Heart right ventricle (tissue), 16 donors: ENCODE results near the gene ANO1. TPM values are rescaled to one million over a fixed set of nuclear protein-coding genes. Genes with fewer than 3 reads are reported as not detected.

ENCODE experiments used
- ATAC-seq, 8 donors: fragments of 200-7000 bp; cut with Tn5 transposase; one replicate each; pipeline ENCODE4 v1.9.1; 2020; ENCODE audit warnings: mild to moderate bottlenecking in 8 of 8, moderate library complexity in 8 of 8, moderate number of reproducible peaks in 1 of 8
- DNase-seq, 2 donors: peaks; one replicate each; pipeline ENCODE4 v3.0.0-alpha.2; 2020
- H3K27ac ChIP-seq, 10 donors: fragments of 200-600 bp; sonication (generic) in 2 of 10; one replicate each; pipeline versions ENCODE4 v1.5.0 to v1.8.0; 2020 to 2022; ENCODE audit warnings: mild to moderate bottlenecking in 3 of 10
- H3K27me3 ChIP-seq, 7 donors: fragments of 200-600 bp; one replicate each; pipeline ENCODE4 v1.8.0; 2021 to 2022; ENCODE audit warnings: mild to moderate bottlenecking in 2 of 7
- H3K36me3 ChIP-seq, 9 donors: fragments of 200-600 bp; sonication (generic) in 1 of 9; one replicate each; pipeline versions ENCODE4 v1.5.0 to v1.8.0; 2020 to 2022; ENCODE audit warnings: mild to moderate bottlenecking in 2 of 9
- H3K4me1 ChIP-seq, 9 donors: fragments of 200-600 bp; sonication (generic) in 1 of 9; one replicate each; pipeline versions ENCODE4 v1.5.0 to v1.8.0; 2020 to 2022; ENCODE audit warnings: mild to moderate bottlenecking in 4 of 9
- H3K4me3 ChIP-seq, 10 donors: fragments of 200-600 bp; sonication (generic) in 2 of 10; one replicate each; pipeline versions ENCODE4 v1.5.0 to v1.8.0; 2020 to 2022; ENCODE audit warnings: mild to moderate bottlenecking in 7 of 10, moderate library complexity in 2 of 10
- H3K9me3 ChIP-seq, 11 donors: fragments of 200-600 bp in 10 of 11; sonication (generic) in 2 of 11; one replicate each; pipeline versions ENCODE4 v1.5.0 to v1.8.0; 2013 to 2022; ENCODE audit warnings: mild to moderate bottlenecking in 2 of 11, control low read depth in 1 of 11, moderate library complexity in 1 of 11
- WGBS, 2 donors: extraction: QIAGEN DNeasy Blood & Tissue Kit; methylation state at CpG; one replicate each; pipeline ENCODE4 v1.1.7; 2013; ENCODE audit warnings: inconsistent platforms in 1 of 2; 5-methylcytosine and 5-hydroxymethylcytosine counted together
- intact Hi-C, 10 donors: fragments of 100-400 bp; cut with DNase I; formaldehyde crosslinking; loops; one replicate each; pipeline versions ENCODE4 v1.11.1 to v1.14.2; 2022
- polyA plus RNA-seq, 2 donors: library from polyadenylated mRNA; stranded (reverse); fragments of 200-250 nt; gene quantifications; one replicate each; pipeline ENCODE4 v1.2.3, GENCODE V29; 2013
- total RNA-seq, 10 donors: library from RNA; stranded (reverse); fragmentation: NEBNext Ultra II Directional in 3 of 10; extraction: Animal tissue kit (Norgen Biotek cat#: 25700) in 3 of 10; gene quantifications; one replicate each; pipeline versions ENCODE4 v1.2.1 to v1.2.4, GENCODE V29; 2021 to 2023
- TF ChIP-seq, protein P1 (sequence below), 9 donors: fragments of 200-600 bp; sonication (generic) in 2 of 9; IDR thresholded peaks; one replicate each; pipeline versions ENCODE4 v1.5.0 to v1.8.0; 2021 to 2022; ENCODE audit warnings: antibody characterized with exemption in 9 of 9, mild to moderate bottlenecking in 5 of 9, moderate library complexity in 1 of 9
- donor health status: Arrhythmogenic right ventricular cardiomyopathy.
- donor health status: ischemic (EF 13 %, LVEDD 7.1; RV severe dilation, severe dysfunction).
- donor health status: healthy with polysubstance abuse.
- donor health status: DM: no; HTN: yes; CAD: no.
- donor health status: DM: no; HTN: no; CAD: no.
- donor health status: ischemic (EF 25% LVEDD 6.9; RV normal size, moderate dysfunction).
- donor health status: ischemic (EF 25% LVEDD 5.7; RV mildly dilated, moderate dysfunction).
- donor health status: healthy.
- donor health status: DM: yes; HTN: yes; CAD: no.
- donor health status: Ischemic cardiomyopathy.
- donor health status: ischemic (EF 35%, LVEDD 5.7; RV mildly dilated, moderate dysfunction).
- donor health status: nonischemic (EF 11% LVEDD 7.7; RV severe dilation, severe dysfunction).
- donor health status: DM: yes; HTN: yes; CAD: no.
- donor health status: PGD.
- donor health status: ischemic (EF 29% LVEDD 5.4; RV normal size, mild dysfunction).
- donor health status: nonischemic (EF 23%, LVEDD 6.1; RV moderate dilation, normal function).

The ANO1 gene
- total and polyA plus RNA-seq, 12 donors, result 6.6 to 13.8 (median 9.7) TPM

DNA sequence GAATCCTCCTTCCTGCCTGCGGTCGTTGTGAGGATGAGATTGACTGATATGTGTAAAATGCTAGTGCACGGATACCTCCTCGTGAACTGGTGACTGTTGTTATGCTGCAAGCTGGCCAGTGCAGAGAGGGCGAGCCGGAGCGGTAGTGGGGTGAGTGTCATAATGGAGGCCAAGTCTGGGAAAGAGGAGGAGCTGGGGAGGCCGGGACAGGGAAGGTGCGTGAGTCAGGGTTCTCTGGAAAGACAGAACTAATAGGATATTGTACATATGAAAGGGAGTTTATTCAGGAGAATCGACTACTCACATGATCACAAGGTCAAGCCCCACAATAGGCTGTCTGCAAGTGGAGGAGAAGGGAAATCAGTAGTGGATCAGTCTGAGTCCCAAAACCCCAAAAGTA, 68.2 kb downstream of the ANO1 start:
- H3K4me1 ChIP-seq, result peaks cover 0 to 11% (median 7%) of the 10 kb centered on the region in 9 donors
- H3K9me3 ChIP-seq, result no peaks in the 10 kb centered on the region
- intact Hi-C loops, result no loop called here
- WGBS, 2 donors, result 71 to 74% methylated on average over 10 of the region's 10 CpGs
- no peak for ATAC-seq
- H3K27ac ChIP-seq, result no peak overlapping the region
- TF ChIP-seq, protein P1, sequence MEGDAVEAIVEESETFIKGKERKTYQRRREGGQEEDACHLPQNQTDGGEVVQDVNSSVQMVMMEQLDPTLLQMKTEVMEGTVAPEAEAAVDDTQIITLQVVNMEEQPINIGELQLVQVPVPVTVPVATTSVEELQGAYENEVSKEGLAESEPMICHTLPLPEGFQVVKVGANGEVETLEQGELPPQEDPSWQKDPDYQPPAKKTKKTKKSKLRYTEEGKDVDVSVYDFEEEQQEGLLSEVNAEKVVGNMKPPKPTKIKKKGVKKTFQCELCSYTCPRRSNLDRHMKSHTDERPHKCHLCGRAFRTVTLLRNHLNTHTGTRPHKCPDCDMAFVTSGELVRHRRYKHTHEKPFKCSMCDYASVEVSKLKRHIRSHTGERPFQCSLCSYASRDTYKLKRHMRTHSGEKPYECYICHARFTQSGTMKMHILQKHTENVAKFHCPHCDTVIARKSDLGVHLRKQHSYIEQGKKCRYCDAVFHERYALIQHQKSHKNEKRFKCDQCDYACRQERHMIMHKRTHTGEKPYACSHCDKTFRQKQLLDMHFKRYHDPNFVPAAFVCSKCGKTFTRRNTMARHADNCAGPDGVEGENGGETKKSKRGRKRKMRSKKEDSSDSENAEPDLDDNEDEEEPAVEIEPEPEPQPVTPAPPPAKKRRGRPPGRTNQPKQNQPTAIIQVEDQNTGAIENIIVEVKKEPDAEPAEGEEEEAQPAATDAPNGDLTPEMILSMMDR (IDR thresholded peaks at IDR 0.05), result no peak
- peaks cover 0 to 48% (median 26%) of the 10 kb centered on the region in 7 donors for H3K27me3 ChIP-seq
- peaks cover 0 to 27% (median 0%) of the 10 kb centered on the region in 9 donors for H3K36me3 ChIP-seq
- H3K4me3 ChIP-seq, result no peak overlapping the region
- DNase-seq, result no peak

DNA sequence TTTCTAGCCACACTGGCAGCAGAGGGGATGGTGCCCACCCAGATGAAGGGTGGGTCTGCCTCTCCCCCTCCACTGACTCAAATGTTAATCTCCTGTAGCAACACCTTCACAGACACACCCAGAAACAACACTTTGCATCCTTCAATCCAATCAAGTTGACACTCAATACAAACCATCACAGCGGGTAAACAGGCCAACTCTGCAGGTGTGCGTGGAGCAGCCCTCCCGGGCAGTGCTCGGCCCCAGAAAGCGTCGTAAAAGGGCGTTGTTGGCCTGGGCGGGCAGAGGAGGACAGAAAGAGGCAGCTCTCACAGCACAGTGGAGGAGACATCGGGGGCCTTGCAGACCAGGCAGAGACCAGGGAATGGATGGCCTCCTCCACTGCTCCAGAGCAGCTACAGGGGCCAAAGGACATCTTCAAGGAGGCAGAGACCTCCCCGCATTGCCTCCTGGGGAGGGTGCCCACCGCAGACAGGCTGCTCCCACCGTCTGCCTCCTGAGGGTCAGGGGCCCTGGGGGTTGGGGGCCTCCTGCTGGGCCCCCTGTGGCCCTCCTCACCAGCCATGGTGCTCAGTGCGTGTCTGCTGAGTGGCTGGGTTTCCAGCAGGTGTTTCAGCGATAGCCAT, 68.9 kb downstream of the ANO1 start:
- WGBS, 2 donors, result 56 to 60% methylated on average over 14 of the region's 14 CpGs
- Histone ChIP-seq H3K9me3 (no peaks in the 10 kb centered on the region), H3K27me3 (peaks cover 0 to 44% (median 26%) of the 10 kb centered on the region in 7 donors), H3K4me1 (peaks cover 0 to 4% (median 0%) of the 10 kb centered on the region in 9 donors), H3K4me3 (no peak overlapping the region), H3K27ac (no peak overlapping the region), H3K36me3 (peaks cover 0 to 34% (median 0%) of the 10 kb centered on the region in 9 donors)
- DNase-seq (no peak), ATAC-seq (no peak)
- TF ChIP-seq, protein P1 (IDR thresholded peaks at IDR 0.05), result no peak
- intact Hi-C loops, result no loop called here

DNA sequence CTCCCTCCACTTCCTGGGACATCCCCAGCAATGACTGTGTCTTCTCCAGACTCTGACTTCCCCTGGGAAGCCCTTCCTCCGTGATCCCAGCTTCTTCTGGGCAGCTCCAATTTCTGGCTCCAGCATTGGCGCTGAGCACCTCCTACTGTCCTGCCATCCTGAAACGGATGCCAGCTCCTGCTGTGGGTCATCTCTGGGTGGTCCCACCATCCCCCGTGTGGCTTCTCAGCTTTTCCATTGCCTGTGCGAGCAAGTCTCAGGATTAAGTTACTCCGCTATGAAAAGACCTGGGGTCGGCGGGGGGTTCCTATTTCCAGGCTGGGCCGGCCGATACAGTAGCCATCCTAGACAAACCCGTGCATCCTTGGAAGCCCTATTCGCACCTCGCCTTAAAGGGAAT, 69.6 kb downstream of the ANO1 start:
- Histone ChIP-seq H3K4me3 (no peak overlapping the region), H3K27ac (no peak overlapping the region), H3K36me3 (peaks cover 0 to 38% (median 0%) of the 10 kb centered on the region in 9 donors), H3K4me1 (no peaks in the 10 kb centered on the region), H3K27me3 (peaks cover 0 to 40% (median 24%) of the 10 kb centered on the region in 7 donors), H3K9me3 (no peaks in the 10 kb centered on the region)
- intact Hi-C loops, result no loop called here
- no peak for DNase-seq
- WGBS, 2 donors, result 68 to 73% methylated on average over 13 of the region's 13 CpGs
- TF ChIP-seq, protein P1 (IDR thresholded peaks at IDR 0.05), result no peak
- ATAC-seq, result no peak

DNA sequence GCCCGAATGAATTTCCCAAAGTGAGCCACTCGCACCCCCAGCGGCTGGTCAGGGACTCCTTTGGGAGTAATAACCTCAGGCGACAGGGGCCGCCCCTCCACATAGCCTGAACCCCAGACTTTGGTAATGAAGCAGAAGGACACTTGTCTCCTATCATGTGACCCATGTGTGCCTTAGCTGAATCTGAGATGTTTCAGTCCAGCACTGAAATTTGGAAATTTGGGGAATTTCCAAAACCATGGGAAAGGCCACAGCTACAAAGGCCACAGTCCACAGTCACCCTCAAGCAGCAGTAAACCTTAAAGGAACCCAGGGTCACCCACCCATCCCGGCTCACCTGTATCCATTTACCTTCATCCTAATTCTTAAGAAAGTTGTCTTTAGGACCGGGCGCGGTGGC, 73.6 kb downstream of the ANO1 start:
- no peak overlapping the region for H3K4me3 ChIP-seq
- 96% methylated on average over 9 of the region's 9 CpGs for WGBS, 2 donors
- TF ChIP-seq, protein P1 (IDR thresholded peaks at IDR 0.05), result no peak
- H3K9me3 ChIP-seq, result no peaks in the 10 kb centered on the region
- ATAC-seq, result no peak
- intact Hi-C loops, result no loop called here
- no peak overlapping the region for H3K27ac ChIP-seq
- DNase-seq, result no peak
- H3K27me3 ChIP-seq, result peaks cover 0 to 24% (median 7%) of the 10 kb centered on the region in 7 donors
- no peaks in the 10 kb centered on the region for H3K4me1 ChIP-seq
- H3K36me3 ChIP-seq, result peaks cover 0 to 38% (median 0%) of the 10 kb centered on the region in 9 donors
